ENCODE results near the gene RAD17. TPM values are rescaled to one million over a fixed set of nuclear protein-coding genes. Genes with fewer than 3 reads are reported as not detected.
"Not testable (repeated sequence)": the region's sequence is repeated elsewhere in the genome, so short reads cannot be mapped to it uniquely, and the experiment has no call there.

Gene RAD17
- total RNA-seq: 26.0 and 29.5 TPM in 2 replicates

GRCh38 chr5:69369340-69370121, at the start of gene RAD17, which contains the start of the genes AK6 and TAF9:
Gene RAD17, plus strand, starts transcription at chr5:69369818. Its CDS starts 2,391 bp downstream, at chr5:69372209.
Gene AK6, minus strand, starts transcription at chr5:69369520. Its CDS starts 30 bp downstream, at chr5:69369490.
Gene TAF9, minus strand, starts transcription at chr5:69369520. Its CDS starts 3,783 bp downstream, at chr5:69365737.
- peak; percentile 79 for DNase-seq (ENCODE audit: low read depth)

GRCh38 chr5:69326365-69326764, 43.3 kb upstream of the RAD17 start:
- no peak for DNase-seq (ENCODE audit: low read depth)

- no peak for DNase-seq (ENCODE audit: low read depth)
These were observed 39.6 kb upstream of the RAD17 start for GRCh38 chr5:69329905-69330489.

- peak; percentile 40 for DNase-seq (ENCODE audit: low read depth)
These were observed 37.8 kb upstream of the RAD17 start for GRCh38 chr5:69331528-69332445.

GRCh38 chr5:69333668-69334315, 35.8 kb upstream of the RAD17 start:
- not testable (repeated sequence) for DNase-seq (ENCODE audit: low read depth)

GRCh38 chr5:69334793-69335268, 34.8 kb upstream of the RAD17 start:
- peak; percentile 61 for DNase-seq (ENCODE audit: low read depth)

GRCh38 chr5:69335341-69335935, 34.2 kb upstream of the RAD17 start:
- DNase-seq (ENCODE audit: low read depth): no peak

- DNase-seq (ENCODE audit: low read depth): no peak
These were observed 28.0 kb upstream of the RAD17 start for GRCh38 chr5:69341520-69342161.

- no peak for DNase-seq (ENCODE audit: low read depth)
These were observed 26.5 kb upstream of the RAD17 start for GRCh38 chr5:69343083-69343482.

GRCh38 chr5:69350664-69351063, 19.0 kb upstream of the RAD17 start:
- no peak for DNase-seq (ENCODE audit: low read depth)

- no peak for DNase-seq (ENCODE audit: low read depth)
These were observed 9.9 kb upstream of the RAD17 start for GRCh38 chr5:69359699-69360098.

GRCh38 chr5:69360442-69360841, 9.2 kb upstream of the RAD17 start:
- DNase-seq (ENCODE audit: low read depth): no peak

GRCh38 chr5:69364414-69364813, 5.2 kb upstream of the RAD17 start:
- DNase-seq (ENCODE audit: low read depth): no peak

GRCh38 chr5:69364850-69365249, 4.8 kb upstream of the RAD17 start:
- no peak for DNase-seq (ENCODE audit: low read depth)

GRCh38 chr5:69367697-69368279, 1.8 kb upstream of the RAD17 start:
- no peak for DNase-seq (ENCODE audit: low read depth)

GRCh38 chr5:69368458-69369339, 919 bp upstream of the RAD17 start:
- peak; percentile 28 for DNase-seq (ENCODE audit: low read depth)

- not testable (repeated sequence) for DNase-seq (ENCODE audit: low read depth)
These were observed 717 bp downstream of the RAD17 start for GRCh38 chr5:69370335-69370734.

GRCh38 chr5:69372394-69372793, 2.8 kb downstream of the RAD17 start:
- no peak for DNase-seq (ENCODE audit: low read depth)

- no peak for DNase-seq (ENCODE audit: low read depth)
These were observed 5.4 kb downstream of the RAD17 start for GRCh38 chr5:69374911-69375446.

Measured in renal cortical epithelial cell (primary cell).